WI38 (cell line): Measurements from ENCODE around the gene LTBP1.

Source experiments
- H3K4me3 ChIP-seq: 2 replicates; pipeline ENCODE4 v1.5.1; 2011; ENCODE audit warnings: low read depth, mild to moderate bottlenecking, control low read depth, low read length
- TF ChIP-seq, protein P1 (sequence below): IDR thresholded peaks from 2 replicates; pipeline ENCODE4 v1.5.1; 2012; ENCODE audit warnings: low read depth, mild to moderate bottlenecking, control low read depth, low read length

The LTBP1 gene

GRCh38 chr2:33144243-33144642 is 197.5 kb downstream of the LTBP1 start:
- TF ChIP-seq, protein P1, sequence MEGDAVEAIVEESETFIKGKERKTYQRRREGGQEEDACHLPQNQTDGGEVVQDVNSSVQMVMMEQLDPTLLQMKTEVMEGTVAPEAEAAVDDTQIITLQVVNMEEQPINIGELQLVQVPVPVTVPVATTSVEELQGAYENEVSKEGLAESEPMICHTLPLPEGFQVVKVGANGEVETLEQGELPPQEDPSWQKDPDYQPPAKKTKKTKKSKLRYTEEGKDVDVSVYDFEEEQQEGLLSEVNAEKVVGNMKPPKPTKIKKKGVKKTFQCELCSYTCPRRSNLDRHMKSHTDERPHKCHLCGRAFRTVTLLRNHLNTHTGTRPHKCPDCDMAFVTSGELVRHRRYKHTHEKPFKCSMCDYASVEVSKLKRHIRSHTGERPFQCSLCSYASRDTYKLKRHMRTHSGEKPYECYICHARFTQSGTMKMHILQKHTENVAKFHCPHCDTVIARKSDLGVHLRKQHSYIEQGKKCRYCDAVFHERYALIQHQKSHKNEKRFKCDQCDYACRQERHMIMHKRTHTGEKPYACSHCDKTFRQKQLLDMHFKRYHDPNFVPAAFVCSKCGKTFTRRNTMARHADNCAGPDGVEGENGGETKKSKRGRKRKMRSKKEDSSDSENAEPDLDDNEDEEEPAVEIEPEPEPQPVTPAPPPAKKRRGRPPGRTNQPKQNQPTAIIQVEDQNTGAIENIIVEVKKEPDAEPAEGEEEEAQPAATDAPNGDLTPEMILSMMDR, result no peak
- H3K4me3 ChIP-seq, result no peak overlapping the region

- TF ChIP-seq, protein P1, result no peak
- H3K4me3 ChIP-seq, result no peak overlapping the region
Observed at GRCh38 chr2:33145459-33145858, 198.7 kb downstream of the LTBP1 start.

- H3K4me3 ChIP-seq, result no peak overlapping the region
- TF ChIP-seq, protein P1, result no peak
Observed at GRCh38 chr2:33146102-33146501, 199.3 kb downstream of the LTBP1 start.

- TF ChIP-seq, protein P1, result no peak
- H3K4me3 ChIP-seq, result no peak overlapping the region
Observed at GRCh38 chr2:33153008-33153407, 206.3 kb downstream of the LTBP1 start.

GRCh38 chr2:33158482-33159003 is 211.8 kb downstream of the LTBP1 start:
- H3K4me3 ChIP-seq, result peak overlapping the region; percentile 24
- TF ChIP-seq, protein P1, result no peak

DNA sequence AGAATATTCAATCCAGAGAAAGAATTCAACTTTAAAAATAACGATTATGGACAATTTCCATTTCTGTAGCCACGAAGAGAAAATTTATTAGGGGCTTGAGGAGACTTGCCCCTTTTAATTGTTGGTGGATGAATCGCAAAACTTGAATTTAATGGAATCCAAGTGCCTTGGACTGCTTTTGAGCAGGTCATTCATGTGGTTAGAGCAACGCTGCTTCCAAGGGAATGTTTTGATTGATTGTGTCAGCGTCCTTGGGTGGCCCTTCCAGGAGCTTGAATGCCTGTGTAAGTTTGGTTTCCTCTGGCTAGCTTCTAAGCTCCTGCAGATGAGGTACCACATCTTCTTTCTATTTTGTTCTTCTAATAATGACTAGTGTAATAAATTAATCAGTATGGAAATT is 213.4 kb downstream of the LTBP1 start:
- TF ChIP-seq, protein P1, result no peak
- no peak overlapping the region for H3K4me3 ChIP-seq

- H3K4me3 ChIP-seq, result no peak overlapping the region
- TF ChIP-seq, protein P1, result no peak
Observed at GRCh38 chr2:33166287-33166881, 219.6 kb downstream of the LTBP1 start.
